PFSK-1 (cell line): ENCODE measurements around the gene FAF2.

ENCODE experiments used
- FOXP2 ChIP-seq: optimal IDR thresholded peaks from 2 replicates; pipeline ENCODE3; 2011; ENCODE audit warnings: borderline replicate concordance, control low read depth, inconsistent platforms; ENCODE audit not compliant: insufficient read depth; ENCODE audit errors: extremely low read length, extremely low read depth
- POLR2AphosphoS5 ChIP-seq: IDR thresholded peaks from 2 replicates; pipeline ENCODE4 v1.6.1; 2012; ENCODE audit warnings: low read depth, mild to moderate bottlenecking, control low read depth, low read length, moderate library complexity
- SIN3A ChIP-seq: IDR thresholded peaks from 2 replicates; pipeline ENCODE4 v1.6.1; 2012; ENCODE audit warnings: mild to moderate bottlenecking, low read length, moderate library complexity, borderline replicate concordance; ENCODE audit not compliant: insufficient read depth
- TAF1 ChIP-seq: IDR thresholded peaks from 2 replicates; pipeline ENCODE4 v1.6.1; 2012; ENCODE audit warnings: low read length, control low read depth, borderline replicate concordance; ENCODE audit not compliant: insufficient read depth
- TF ChIP-seq, protein P1 (sequence below), 2 experiments: IDR thresholded peaks; 2 replicates each; pipeline versions ENCODE4 v1.6.1 to v1.8.0; 2011 to 2012; ENCODE audit warnings: low read depth in 2 of 2, low read length in 2 of 2, control low read depth in 1 of 2, inconsistent platforms in 1 of 2, mild to moderate bottlenecking in 1 of 2, moderate library complexity in 1 of 2; ENCODE audit not compliant: insufficient read depth in 1 of 2

DNA sequence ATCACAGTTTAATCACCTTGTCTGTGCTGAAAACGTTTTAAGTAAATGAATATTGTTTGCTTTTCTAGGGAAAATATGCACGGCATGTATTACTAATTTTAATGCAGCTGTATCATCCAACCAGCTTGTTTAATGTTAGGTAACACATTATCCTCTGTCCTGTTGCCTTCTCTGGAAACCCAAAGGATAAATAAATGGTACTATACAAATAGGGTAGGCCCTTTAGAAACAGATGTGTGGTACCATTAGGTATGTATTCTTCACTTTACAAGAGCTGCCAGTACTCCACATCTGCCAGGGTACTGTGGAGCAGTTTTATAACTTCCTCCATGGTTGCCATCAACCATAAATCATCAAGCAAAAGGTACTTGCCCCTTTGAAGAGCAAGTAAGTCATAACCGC is 42.9 kb downstream of the FAF2 start:
- TF ChIP-seq POLR2AphosphoS5 (no peak), TAF1 (no peak), SIN3A (no peak), FOXP2 (no peak)
- TF ChIP-seq, protein P1, sequence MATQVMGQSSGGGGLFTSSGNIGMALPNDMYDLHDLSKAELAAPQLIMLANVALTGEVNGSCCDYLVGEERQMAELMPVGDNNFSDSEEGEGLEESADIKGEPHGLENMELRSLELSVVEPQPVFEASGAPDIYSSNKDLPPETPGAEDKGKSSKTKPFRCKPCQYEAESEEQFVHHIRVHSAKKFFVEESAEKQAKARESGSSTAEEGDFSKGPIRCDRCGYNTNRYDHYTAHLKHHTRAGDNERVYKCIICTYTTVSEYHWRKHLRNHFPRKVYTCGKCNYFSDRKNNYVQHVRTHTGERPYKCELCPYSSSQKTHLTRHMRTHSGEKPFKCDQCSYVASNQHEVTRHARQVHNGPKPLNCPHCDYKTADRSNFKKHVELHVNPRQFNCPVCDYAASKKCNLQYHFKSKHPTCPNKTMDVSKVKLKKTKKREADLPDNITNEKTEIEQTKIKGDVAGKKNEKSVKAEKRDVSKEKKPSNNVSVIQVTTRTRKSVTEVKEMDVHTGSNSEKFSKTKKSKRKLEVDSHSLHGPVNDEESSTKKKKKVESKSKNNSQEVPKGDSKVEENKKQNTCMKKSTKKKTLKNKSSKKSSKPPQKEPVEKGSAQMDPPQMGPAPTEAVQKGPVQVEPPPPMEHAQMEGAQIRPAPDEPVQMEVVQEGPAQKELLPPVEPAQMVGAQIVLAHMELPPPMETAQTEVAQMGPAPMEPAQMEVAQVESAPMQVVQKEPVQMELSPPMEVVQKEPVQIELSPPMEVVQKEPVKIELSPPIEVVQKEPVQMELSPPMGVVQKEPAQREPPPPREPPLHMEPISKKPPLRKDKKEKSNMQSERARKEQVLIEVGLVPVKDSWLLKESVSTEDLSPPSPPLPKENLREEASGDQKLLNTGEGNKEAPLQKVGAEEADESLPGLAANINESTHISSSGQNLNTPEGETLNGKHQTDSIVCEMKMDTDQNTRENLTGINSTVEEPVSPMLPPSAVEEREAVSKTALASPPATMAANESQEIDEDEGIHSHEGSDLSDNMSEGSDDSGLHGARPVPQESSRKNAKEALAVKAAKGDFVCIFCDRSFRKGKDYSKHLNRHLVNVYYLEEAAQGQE (IDR thresholded peaks at IDR 0.05; ENCODE audit: insufficient read depth in 1 of 2, low read depth in 2 of 2, low read length in 2 of 2), result no peak
